B cell (primary cell): ENCODE measurements around the gene CCL13. TPM values are rescaled to one million over a fixed set of nuclear protein-coding genes. Genes with fewer than 3 reads are reported as not detected.

ENCODE experiments used
- ATAC-seq: fragments of 200-7000 bp; cut with Tn5 transposase; one replicate; pipeline ENCODE4 v1.10.0; 2021; ENCODE audit warnings: low read depth, mild to moderate bottlenecking, moderate number of reproducible peaks, moderate library complexity
- CTCF ChIA-PET: fragments of 350-600 bp; sonication (Branson Sonifier 250); formaldehyde crosslinking; loops from one replicate; lab custom pipeline; 2021; ENCODE audit warnings: antibody characterized with exemption, inconsistent platforms; lab: Charles Lee
- POLR2A ChIA-PET: fragments of 350-600 bp; sonication (Branson Sonifier 250); formaldehyde crosslinking; loops from one replicate; lab custom pipeline; 2021; ENCODE audit warnings: antibody characterized with exemption; lab: Charles Lee
- DNase-seq: peaks from one replicate; pipeline ENCODE4 v3.0.0; 2013
- H2AFZ ChIP-seq: 2 replicates; pipeline ENCODE4 v1.6.1; 2012; ENCODE audit warnings: mild to moderate bottlenecking, low read depth, low read length; ENCODE audit not compliant: insufficient read depth, poor library complexity, severe bottlenecking
- H3K27ac ChIP-seq, 2 donors: 1 replicate in 1 of 2; 2 replicates in 1 of 2; pipeline ENCODE4 v1.5.1; 2012 to 2013; ENCODE audit warnings: low read length in 2 of 2, mild to moderate bottlenecking in 2 of 2, moderate library complexity in 1 of 2
- H3K27me3 ChIP-seq, 4 experiments: fragments of 200-600 bp in 1 of 4; sonication (generic) in 1 of 4; replicated peaks in 1 of 4; 1 replicate in 2 of 4; 2 replicates in 2 of 4; pipeline versions ENCODE4 v1.6.1 to v1.7.0; 2013 to 2016; ENCODE audit warnings: low read length in 3 of 4, mild to moderate bottlenecking in 2 of 4, mixed read lengths in 1 of 4, moderate library complexity in 1 of 4; ENCODE audit not compliant: insufficient read depth in 4 of 4, control insufficient read depth in 3 of 4; ENCODE audit errors: control extremely low read depth in 1 of 4
- H3K36me3 ChIP-seq, 2 experiments: replicated peaks in 1 of 2; 1 replicate in 1 of 2; 2 replicates in 1 of 2; pipeline versions ENCODE4 v1.6.1 to v1.7.1; 2013; ENCODE audit warnings: low read length in 1 of 2; ENCODE audit not compliant: insufficient read depth in 2 of 2, control insufficient read depth in 1 of 2; ENCODE audit errors: control extremely low read depth in 1 of 2, extremely low read depth in 1 of 2
- H3K4me1 ChIP-seq, 2 donors: fragments of 200-600 bp in 1 of 2; sonication (generic) in 1 of 2; 1 replicate in 1 of 2; 2 replicates in 1 of 2; pipeline versions ENCODE4 v1.5.1 to v1.6.1; 2013 to 2017; ENCODE audit warnings: low read length in 2 of 2; ENCODE audit not compliant: control insufficient read depth in 2 of 2, insufficient read depth in 2 of 2
- H3K4me2 ChIP-seq: replicated peaks from 2 replicates; pipeline ENCODE3; 2012; ENCODE audit warnings: mild to moderate bottlenecking, low read depth, low read length; ENCODE audit not compliant: poor library complexity, severe bottlenecking
- H3K4me3 ChIP-seq, 5 experiments: fragments of 200-600 bp in 1 of 5; sonication (generic) in 1 of 5; 1 replicate in 3 of 5; 2 replicates in 2 of 5; pipeline versions ENCODE4 v1.5.1 to v1.7.0; 2011 to 2016; ENCODE audit warnings: low read length in 4 of 5, mild to moderate bottlenecking in 4 of 5, low read depth in 2 of 5, control low read depth in 1 of 5, moderate library complexity in 1 of 5; ENCODE audit not compliant: insufficient read depth in 1 of 5; ENCODE audit errors: control extremely low read depth in 1 of 5, extremely low read depth in 1 of 5
- H3K79me2 ChIP-seq: fragments of 200-600 bp; sonication (generic); one replicate; pipeline ENCODE4 v1.6.0; 2016; ENCODE audit warnings: low read length; ENCODE audit not compliant: control insufficient read depth, insufficient read depth
- H3K9ac ChIP-seq: fragments of 200-600 bp; sonication (generic); 2 replicates; pipeline ENCODE4 v1.6.1; 2017; ENCODE audit warnings: mild to moderate bottlenecking, low read length, moderate library complexity
- H3K9me3 ChIP-seq, 3 donors: one replicate each; pipeline versions ENCODE4 v1.6.1 to v1.7.1; 2013; ENCODE audit warnings: low read length in 2 of 3; ENCODE audit not compliant: control insufficient read depth in 2 of 3, insufficient read depth in 1 of 3; ENCODE audit errors: control extremely low read depth in 1 of 3
- H4K20me1 ChIP-seq: 2 replicates; pipeline ENCODE4 v1.6.0; 2012; ENCODE audit warnings: mild to moderate bottlenecking, low read length; ENCODE audit not compliant: insufficient read depth, control insufficient read depth, poor library complexity, severe bottlenecking
- H3K27ac Mint-ChIP-seq: one replicate; pipeline ENCODE4 v1.8.0; 2021; ENCODE audit warnings: mixed read lengths
- H3K27me3 Mint-ChIP-seq: one replicate; pipeline ENCODE4 v1.8.0; 2021; ENCODE audit warnings: mixed read lengths
- H3K4me1 Mint-ChIP-seq: one replicate; pipeline ENCODE4 v1.8.0; 2021; ENCODE audit warnings: mixed read lengths
- H3K4me3 Mint-ChIP-seq: one replicate; pipeline ENCODE4 v1.8.0; 2021; ENCODE audit warnings: mixed read lengths
- H3K9me3 Mint-ChIP-seq: one replicate; pipeline ENCODE4 v1.8.0; 2022; ENCODE audit warnings: mixed read lengths; ENCODE audit not compliant: insufficient read depth
- CTCF ChIP-seq: fragments of 200-600 bp; IDR thresholded peaks from one replicate; pipeline ENCODE4 v1.8.0; 2022; ENCODE audit warnings: antibody characterized with exemption, mild to moderate bottlenecking
- EZH2 ChIP-seq: IDR thresholded peaks from 2 replicates; pipeline ENCODE4 v1.6.1; 2012; ENCODE audit warnings: borderline replicate concordance, low read depth, mild to moderate bottlenecking, moderate library complexity, low read length; ENCODE audit not compliant: insufficient read depth, poor library complexity, severe bottlenecking
- WGBS: methylation state at CpG from one replicate; pipeline ENCODE4 v1.1.5; 2013; ENCODE audit warnings: missing lambda C conversion rate; ENCODE audit not compliant: insufficient coverage; 5-methylcytosine and 5-hydroxymethylcytosine counted together
- intact Hi-C: fragments of 100-400 bp; cut with micrococcal nuclease; formaldehyde crosslinking; loops from one replicate; pipeline ENCODE4 v1.10.0; 2022
- polyA plus RNA-seq: library from polyadenylated mRNA; depleted of rRNA; stranded (reverse); fragments of >200 nt; gene quantifications from 2 replicates; pipeline ENCODE4 v1.2.3, GENCODE V29; 2012
- total RNA-seq, 2 donors: library from RNA; stranded (reverse); fragments of 120-200 nt in 1 of 2; gene quantifications; 1 replicate in 1 of 2; 2 replicates in 1 of 2; pipeline versions ENCODE4 v1.2.3 to v1.2.4, GENCODE V29; 2013 to 2022

CCL13 gene
- total and polyA plus RNA-seq, 2 donors (not counting 1 experiment from before 2014, with no cell fraction given), result not detected

GRCh38 chr17:34363183-34363661 is 6.9 kb downstream of the CCL13 start, which contains the start of gene CCL1:
CCL1 (minus strand) TSS chr17:34363233; CDS start chr17:34363161, 72 bp downstream.
- WGBS, result no CpG with 5 or more reads among the region's 5 CpGs
- Histone ChIP-seq H3K36me3 (no peaks in the 10 kb centered on the region), H3K4me3 (no peak within 1 kb of the TSS), H3K9me3 (no peaks in the 10 kb centered on the region), H2AFZ (no peak within 1 kb of the TSS), H3K4me1 (peaks cover 6 to 10% of the 10 kb centered on the region in 2 donors), H3K79me2 (no peaks in the 10 kb centered on the region), H3K4me2 (no peak within 1 kb of the TSS), H3K27ac (no peak within 1 kb of the TSS), H3K9ac (no peak within 1 kb of the TSS), H4K20me1 (no peaks in the 10 kb centered on the region), H3K27me3 (peaks cover 0 to 20% (median 4%) of the 10 kb centered on the region in 4 experiments)
- DNase-seq, result no peak
- intact Hi-C loops, result no loop called here
- no peak for TF ChIP-seq EZH2
- TF ChIP-seq CTCF, result no peak
- ChIA-PET CTCF (interaction anchor here (1.9 to 13.5 kb wide), 2 partner anchors 62 to 160 kb away, joined by 5 to 253 read pairs; no protein-coding TSS in a partner anchor), POLR2A (no interaction called here)
- ATAC-seq, result no peak
- Mint-ChIP-seq H3K4me1 (peaks cover 10% of the 10 kb centered on the region), H3K27ac (no peak within 1 kb of the TSS), H3K27me3 (peaks cover 41% of the 10 kb centered on the region), H3K4me3 (no peak within 1 kb of the TSS), H3K9me3 (no peaks in the 10 kb centered on the region)

GRCh38 chr17:34364751-34365150 is 8.5 kb downstream of the CCL13 start:
- POLR2A ChIA-PET, result no interaction called here
- Histone ChIP-seq H2AFZ (no peak overlapping the region), H3K79me2 (no peaks in the 10 kb centered on the region), H3K9ac (no peak overlapping the region), H3K9me3 (no peaks in the 10 kb centered on the region), H3K27ac (no peak overlapping the region), H3K4me3 (no peak overlapping the region), H3K4me1 (peaks cover 6 to 10% of the 10 kb centered on the region in 2 donors), H3K4me2 (no peak overlapping the region), H4K20me1 (no peaks in the 10 kb centered on the region), H3K27me3 (peaks cover 0 to 18% (median 4%) of the 10 kb centered on the region in 4 experiments), H3K36me3 (no peaks in the 10 kb centered on the region)
- no peak overlapping the region for H3K4me3 Mint-ChIP-seq
- intact Hi-C loops, result no loop called here
- ATAC-seq, result no peak
- no peak for TF ChIP-seq CTCF
- no peak for TF ChIP-seq EZH2
- no peak for DNase-seq
- peaks cover 31% of the 10 kb centered on the region for H3K27me3 Mint-ChIP-seq
- no peak overlapping the region for H3K27ac Mint-ChIP-seq
- peaks cover 10% of the 10 kb centered on the region for H3K4me1 Mint-ChIP-seq
- WGBS, result 22% methylated on average over 2 of the region's 2 CpGs
- no peaks in the 10 kb centered on the region for H3K9me3 Mint-ChIP-seq
- CTCF ChIA-PET, result interaction anchor here (0.5 to 13.5 kb wide), 3 partner anchors 18 to 162 kb away, joined by 3 to 253 read pairs (median 4); no protein-coding TSS in a partner anchor
